ENCODE results near the gene AFF3.

AFF3 gene

DNA sequence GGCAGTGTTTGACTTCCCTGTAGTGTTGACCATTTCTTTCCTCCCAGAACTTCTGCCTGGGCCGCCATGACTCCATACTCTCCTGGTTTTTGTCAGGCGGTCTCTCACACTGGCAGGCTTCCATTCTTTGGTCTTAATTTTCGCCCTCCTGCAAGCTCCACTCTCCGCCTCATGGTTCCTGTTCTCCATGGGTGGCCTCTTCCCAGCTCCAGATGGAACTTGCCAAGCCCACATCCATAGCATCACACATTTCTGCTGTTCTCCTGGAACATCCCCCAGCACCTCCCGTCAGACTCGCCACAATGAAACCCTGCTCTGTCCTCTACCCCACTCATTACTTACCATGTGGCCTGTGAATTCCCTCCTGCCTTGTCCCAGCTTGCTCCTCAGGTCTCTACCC, 896 bp upstream of the AFF3 start:
- Histone ChIP-seq H3K9me3 (ENCODE audit: control insufficient read depth, low read depth, low read length) (no peaks in the 10 kb centered on the region), H3K27ac (ENCODE audit: low read length) (no peak overlapping the region), H3K4me1 (ENCODE audit: control insufficient read depth, low read depth, low read length) (no peaks in the 10 kb centered on the region), H3K4me3 (ENCODE audit: low read length) (no peak overlapping the region), H3K36me3 (ENCODE audit: control insufficient read depth, low read depth, low read length) (no peaks in the 10 kb centered on the region), H3K27me3 (ENCODE audit: control insufficient read depth, insufficient read depth, low read length) (no peaks in the 10 kb centered on the region), H3K9ac (ENCODE audit: low read length) (no peak overlapping the region)

DNA sequence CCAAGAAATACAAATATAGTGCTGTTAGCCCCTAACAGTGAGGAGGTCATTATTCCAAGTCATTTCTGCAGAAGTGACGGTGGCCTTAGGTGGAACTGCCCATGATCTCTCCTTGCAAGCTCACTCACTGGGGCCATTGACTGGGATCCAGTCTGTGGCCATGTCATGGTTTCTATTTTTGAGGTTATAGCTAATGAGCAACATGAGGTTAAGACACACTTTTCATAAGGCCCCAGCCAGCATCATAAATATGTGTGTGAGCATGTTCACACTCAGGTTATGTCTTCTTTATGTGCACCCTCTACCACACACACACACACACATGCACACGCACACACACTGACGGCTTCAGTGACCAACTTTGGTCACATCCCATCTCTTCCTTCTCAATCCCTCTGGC, 484 bp downstream of the AFF3 start:
- H3K27me3 ChIP-seq (ENCODE audit: control insufficient read depth, insufficient read depth, low read length) = no peaks in the 10 kb centered on the region
- no peaks in the 10 kb centered on the region for H3K36me3 ChIP-seq (ENCODE audit: control insufficient read depth, low read depth, low read length)
- no peak overlapping the region for H3K9ac ChIP-seq (ENCODE audit: low read length)
- H3K9me3 ChIP-seq (ENCODE audit: control insufficient read depth, low read depth, low read length) = no peaks in the 10 kb centered on the region
- H3K4me1 ChIP-seq (ENCODE audit: control insufficient read depth, low read depth, low read length) = no peaks in the 10 kb centered on the region
- no peak overlapping the region for H3K27ac ChIP-seq (ENCODE audit: low read length)
- no peak overlapping the region for H3K4me3 ChIP-seq (ENCODE audit: low read length)

DNA sequence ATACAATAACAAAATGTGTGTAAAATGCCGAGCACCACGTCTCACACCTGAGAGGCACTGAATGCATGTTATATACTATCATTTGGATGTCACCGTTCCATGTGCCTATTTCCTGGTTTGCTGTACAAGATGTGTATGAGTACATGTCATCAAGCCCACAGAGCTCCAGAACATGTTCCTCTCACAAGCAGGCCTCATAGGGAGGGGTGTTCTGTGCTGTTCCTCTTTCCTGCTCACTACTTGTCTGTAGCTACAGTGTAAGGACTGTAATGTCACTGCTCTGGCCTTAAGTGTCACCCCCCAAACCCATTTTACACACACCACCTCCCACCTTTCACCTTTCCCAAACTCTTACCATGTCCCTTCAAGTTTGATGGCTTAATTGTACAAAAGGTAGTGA, 1.8 kb downstream of the AFF3 start:
- Histone ChIP-seq H3K27ac (ENCODE audit: low read length) (no peak overlapping the region), H3K4me3 (ENCODE audit: low read length) (no peak overlapping the region), H3K9me3 (ENCODE audit: control insufficient read depth, low read depth, low read length) (no peaks in the 10 kb centered on the region), H3K27me3 (ENCODE audit: control insufficient read depth, insufficient read depth, low read length) (peaks cover 5% of the 10 kb centered on the region), H3K36me3 (ENCODE audit: control insufficient read depth, low read depth, low read length) (no peaks in the 10 kb centered on the region), H3K9ac (ENCODE audit: low read length) (no peak overlapping the region), H3K4me1 (ENCODE audit: control insufficient read depth, low read depth, low read length) (no peaks in the 10 kb centered on the region)

DNA sequence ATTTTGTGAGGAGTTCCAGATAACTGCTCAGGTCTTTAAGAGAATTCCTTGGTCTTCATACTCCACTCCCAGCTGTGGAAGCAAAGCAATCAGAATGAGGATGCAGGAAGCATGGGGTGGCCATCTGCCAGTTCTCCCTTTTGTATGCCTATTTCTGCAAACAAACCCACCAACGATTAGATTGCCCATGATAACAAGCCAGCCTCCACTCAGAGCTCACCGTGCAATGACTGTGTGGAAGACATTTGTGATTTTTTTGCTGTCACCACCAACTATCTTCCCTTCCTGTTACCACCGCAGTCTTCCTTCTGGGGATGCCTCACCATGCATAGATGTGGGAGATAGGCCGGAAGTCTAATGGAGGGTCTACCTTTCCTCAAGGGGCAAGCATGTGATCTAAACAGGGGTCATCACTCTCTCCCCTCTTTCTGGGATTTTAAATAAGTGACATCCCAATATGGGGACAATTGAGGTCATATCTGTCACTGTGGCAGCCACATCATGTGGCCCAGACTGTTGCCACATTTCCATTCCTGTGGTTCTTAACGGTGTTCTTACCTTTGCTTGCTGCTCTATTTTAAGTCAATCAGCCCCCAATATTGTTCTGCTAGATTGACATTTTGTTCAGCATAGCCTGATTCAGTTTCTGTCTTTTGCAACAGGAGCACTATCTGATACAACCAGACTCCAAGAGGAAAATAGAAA, 4.4 kb downstream of the AFF3 start:
- no peak overlapping the region for H3K9ac ChIP-seq (ENCODE audit: low read length)
- no peaks in the 10 kb centered on the region for H3K9me3 ChIP-seq (ENCODE audit: control insufficient read depth, low read depth, low read length)
- H3K36me3 ChIP-seq (ENCODE audit: control insufficient read depth, low read depth, low read length) = no peaks in the 10 kb centered on the region
- no peak overlapping the region for H3K4me3 ChIP-seq (ENCODE audit: low read length)
- H3K4me1 ChIP-seq (ENCODE audit: control insufficient read depth, low read depth, low read length) = no peaks in the 10 kb centered on the region
- H3K27me3 ChIP-seq (ENCODE audit: control insufficient read depth, insufficient read depth, low read length) = peaks cover 6% of the 10 kb centered on the region
- no peak overlapping the region for H3K27ac ChIP-seq (ENCODE audit: low read length)

DNA sequence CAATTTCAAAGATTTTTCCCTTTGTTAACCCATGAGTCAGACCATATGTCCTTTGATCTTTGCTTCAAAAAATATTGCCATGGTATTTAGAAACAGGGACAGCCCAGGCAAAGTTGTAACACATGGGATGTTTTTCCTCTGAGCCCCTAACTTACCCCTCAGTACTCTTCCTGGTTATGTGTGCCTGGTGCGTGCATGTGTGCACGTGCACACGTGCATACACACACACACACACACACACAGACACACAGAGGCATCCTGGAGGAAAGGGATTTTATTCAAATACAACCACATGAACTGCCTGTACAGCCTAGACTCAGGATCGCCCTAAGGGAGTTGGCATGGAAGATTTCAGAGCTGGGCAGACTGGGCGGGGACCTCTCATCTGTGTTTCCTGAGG, 5.1 kb downstream of the AFF3 start:
- peaks cover 6% of the 10 kb centered on the region for H3K27me3 ChIP-seq (ENCODE audit: control insufficient read depth, insufficient read depth, low read length)
- no peak overlapping the region for H3K9ac ChIP-seq (ENCODE audit: low read length)
- H3K4me1 ChIP-seq (ENCODE audit: control insufficient read depth, low read depth, low read length) = no peaks in the 10 kb centered on the region
- H3K36me3 ChIP-seq (ENCODE audit: control insufficient read depth, low read depth, low read length) = no peaks in the 10 kb centered on the region
- no peak overlapping the region for H3K27ac ChIP-seq (ENCODE audit: low read length)
- no peaks in the 10 kb centered on the region for H3K9me3 ChIP-seq (ENCODE audit: control insufficient read depth, low read depth, low read length)
- H3K4me3 ChIP-seq (ENCODE audit: low read length) = no peak overlapping the region

DNA sequence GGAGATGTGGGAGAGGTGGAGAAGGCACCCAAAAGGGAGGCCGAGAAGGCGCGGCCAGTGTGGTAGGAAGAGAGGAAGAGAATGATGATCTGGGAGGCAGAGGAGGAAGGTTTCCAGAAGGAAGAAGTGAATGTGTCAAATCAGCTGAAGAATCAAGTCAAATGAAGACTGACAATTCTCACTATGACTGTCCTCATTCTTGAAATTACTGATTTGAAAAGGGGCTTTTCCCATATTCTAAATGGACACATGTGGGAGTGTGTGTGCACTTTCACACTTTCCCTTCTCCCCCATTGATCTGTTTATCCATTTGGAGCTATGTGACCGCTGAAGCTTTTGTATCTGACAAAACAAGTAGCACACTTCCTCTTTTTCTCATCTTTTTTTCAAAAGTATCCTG, 6.1 kb downstream of the AFF3 start:
- no peaks in the 10 kb centered on the region for H3K36me3 ChIP-seq (ENCODE audit: control insufficient read depth, low read depth, low read length)
- H3K27ac ChIP-seq (ENCODE audit: low read length) = no peak overlapping the region
- H3K27me3 ChIP-seq (ENCODE audit: control insufficient read depth, insufficient read depth, low read length) = peaks cover 6% of the 10 kb centered on the region
- no peak overlapping the region for H3K9ac ChIP-seq (ENCODE audit: low read length)
- no peak overlapping the region for H3K4me3 ChIP-seq (ENCODE audit: low read length)
- H3K9me3 ChIP-seq (ENCODE audit: control insufficient read depth, low read depth, low read length) = no peaks in the 10 kb centered on the region
- no peaks in the 10 kb centered on the region for H3K4me1 ChIP-seq (ENCODE audit: control insufficient read depth, low read depth, low read length)

DNA sequence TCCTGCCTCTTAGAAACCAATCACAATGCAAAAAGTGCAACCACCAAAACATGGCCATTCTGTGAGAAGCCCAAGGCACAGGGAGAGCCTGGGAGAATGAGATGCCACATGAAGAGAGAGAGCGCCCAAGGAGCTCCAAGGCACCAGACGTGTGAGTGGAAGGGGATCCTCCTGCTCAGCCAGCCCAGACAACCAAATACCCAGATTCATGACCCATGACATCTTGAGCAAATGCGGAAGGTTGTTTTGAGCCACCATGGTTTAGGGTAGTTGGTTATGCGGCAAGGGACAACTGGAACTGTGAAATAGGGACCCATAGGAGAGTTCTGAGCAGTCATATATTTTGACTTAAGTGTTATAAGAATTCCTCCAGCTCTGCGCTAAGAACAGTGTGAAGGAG, 7.0 kb downstream of the AFF3 start:
- no peak overlapping the region for H3K27ac ChIP-seq (ENCODE audit: low read length)
- no peaks in the 10 kb centered on the region for H3K36me3 ChIP-seq (ENCODE audit: control insufficient read depth, low read depth, low read length)
- peaks cover 11% of the 10 kb centered on the region for H3K27me3 ChIP-seq (ENCODE audit: control insufficient read depth, insufficient read depth, low read length)
- H3K9ac ChIP-seq (ENCODE audit: low read length) = no peak overlapping the region
- H3K9me3 ChIP-seq (ENCODE audit: control insufficient read depth, low read depth, low read length) = no peaks in the 10 kb centered on the region
- H3K4me1 ChIP-seq (ENCODE audit: control insufficient read depth, low read depth, low read length) = no peaks in the 10 kb centered on the region
- H3K4me3 ChIP-seq (ENCODE audit: low read length) = no peak overlapping the region

DNA sequence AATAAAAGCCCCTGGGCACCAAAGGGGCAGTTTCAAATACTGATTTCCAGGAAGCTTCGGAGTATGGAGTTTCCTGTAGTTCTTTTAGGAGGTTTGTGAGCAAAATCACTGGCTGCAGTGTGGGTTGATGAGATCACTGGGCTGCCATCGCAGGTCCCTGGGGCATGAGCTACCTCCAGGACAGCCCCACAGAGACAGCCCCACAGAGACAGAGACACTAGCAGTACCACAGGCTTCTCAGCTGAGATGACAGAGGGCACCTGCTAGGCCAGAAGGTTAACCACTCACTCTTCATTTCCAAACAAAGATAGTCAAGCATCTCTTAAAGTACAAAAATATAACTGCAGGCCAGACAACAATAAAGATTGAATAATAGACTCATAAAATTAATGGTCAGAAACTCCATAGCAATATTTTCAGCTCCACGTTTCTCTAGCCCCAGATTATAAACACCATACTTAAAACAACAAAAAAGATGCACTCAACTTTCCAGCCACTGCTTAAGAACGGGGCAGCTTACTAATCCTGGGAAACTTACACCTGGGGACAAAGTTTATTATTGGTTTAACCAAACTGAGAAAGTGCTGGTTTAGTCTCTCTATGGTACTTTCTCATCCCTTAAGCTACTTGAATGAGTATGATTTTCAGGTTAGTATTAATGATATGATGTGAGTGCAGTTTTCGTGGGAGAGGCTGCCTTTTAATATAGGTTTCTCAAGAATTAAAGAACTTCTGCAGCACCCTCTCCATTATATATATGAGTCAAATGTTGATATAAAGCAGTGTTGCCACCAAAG, 11.6 kb downstream of the AFF3 start:
- Histone ChIP-seq H3K27me3 (ENCODE audit: control insufficient read depth, insufficient read depth, low read length) (peaks cover 43% of the 10 kb centered on the region), H3K27ac (ENCODE audit: low read length) (no peak overlapping the region), H3K9ac (ENCODE audit: low read length) (no peak overlapping the region), H3K36me3 (ENCODE audit: control insufficient read depth, low read depth, low read length) (no peaks in the 10 kb centered on the region), H3K9me3 (ENCODE audit: control insufficient read depth, low read depth, low read length) (no peaks in the 10 kb centered on the region), H3K4me1 (ENCODE audit: control insufficient read depth, low read depth, low read length) (no peaks in the 10 kb centered on the region), H3K4me3 (ENCODE audit: low read length) (no peak overlapping the region)

DNA sequence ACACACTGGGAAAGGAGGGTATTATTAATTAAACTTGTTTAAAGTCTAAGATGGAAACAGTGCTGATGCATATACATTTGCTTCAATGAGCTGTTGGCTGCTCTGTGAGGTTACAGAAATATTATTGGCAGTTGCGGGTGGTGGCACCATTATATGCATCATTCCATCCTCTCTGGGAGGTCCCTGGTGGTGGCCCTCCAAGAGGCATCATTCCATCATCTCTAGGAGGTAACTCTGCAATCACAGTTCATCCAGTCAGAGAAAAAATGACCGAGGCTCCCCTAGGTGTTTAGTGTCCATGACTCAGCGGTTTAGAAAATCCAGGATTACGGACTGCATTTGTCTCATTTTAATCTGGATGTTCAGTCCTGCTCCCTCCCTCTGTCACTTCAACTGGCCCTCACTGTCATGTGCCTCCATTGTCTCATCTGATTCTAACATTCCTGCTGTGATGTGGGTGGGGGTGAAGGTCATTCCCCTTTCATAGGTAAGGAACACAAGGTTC, 15.4 kb downstream of the AFF3 start:
- no peak overlapping the region for H3K9ac ChIP-seq (ENCODE audit: low read length)
- H3K4me3 ChIP-seq (ENCODE audit: low read length) = no peak overlapping the region
- H3K27me3 ChIP-seq (ENCODE audit: control insufficient read depth, insufficient read depth, low read length) = peaks cover 78% of the 10 kb centered on the region
- no peaks in the 10 kb centered on the region for H3K4me1 ChIP-seq (ENCODE audit: control insufficient read depth, low read depth, low read length)
- H3K36me3 ChIP-seq (ENCODE audit: control insufficient read depth, low read depth, low read length) = no peaks in the 10 kb centered on the region
- no peaks in the 10 kb centered on the region for H3K9me3 ChIP-seq (ENCODE audit: control insufficient read depth, low read depth, low read length)
- no peak overlapping the region for H3K27ac ChIP-seq (ENCODE audit: low read length)

DNA sequence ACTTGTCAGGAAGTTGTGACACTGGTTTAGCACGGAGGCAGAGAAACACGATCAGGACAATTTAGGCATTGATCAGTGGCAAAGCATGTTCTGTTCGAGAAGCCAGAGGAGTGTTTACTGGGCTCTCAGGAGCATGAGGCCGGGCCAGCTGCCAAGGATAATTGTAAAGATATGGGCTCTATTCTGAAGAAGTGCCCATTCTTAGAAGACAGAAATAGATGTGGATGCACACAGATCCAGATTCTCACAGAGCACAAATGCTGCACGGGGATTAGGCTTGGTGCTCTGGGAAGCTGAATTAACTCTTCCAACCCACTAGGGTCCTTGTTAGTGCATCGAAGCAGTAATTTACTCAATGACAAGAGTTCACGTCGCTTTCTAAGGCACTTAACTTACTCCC, 16.2 kb downstream of the AFF3 start:
- H3K4me3 ChIP-seq (ENCODE audit: low read length) = no peak overlapping the region
- no peak overlapping the region for H3K9ac ChIP-seq (ENCODE audit: low read length)
- no peaks in the 10 kb centered on the region for H3K36me3 ChIP-seq (ENCODE audit: control insufficient read depth, low read depth, low read length)
- no peaks in the 10 kb centered on the region for H3K9me3 ChIP-seq (ENCODE audit: control insufficient read depth, low read depth, low read length)
- H3K27ac ChIP-seq (ENCODE audit: low read length) = no peak overlapping the region
- no peaks in the 10 kb centered on the region for H3K4me1 ChIP-seq (ENCODE audit: control insufficient read depth, low read depth, low read length)
- H3K27me3 ChIP-seq (ENCODE audit: control insufficient read depth, insufficient read depth, low read length) = peaks cover 86% of the 10 kb centered on the region

DNA sequence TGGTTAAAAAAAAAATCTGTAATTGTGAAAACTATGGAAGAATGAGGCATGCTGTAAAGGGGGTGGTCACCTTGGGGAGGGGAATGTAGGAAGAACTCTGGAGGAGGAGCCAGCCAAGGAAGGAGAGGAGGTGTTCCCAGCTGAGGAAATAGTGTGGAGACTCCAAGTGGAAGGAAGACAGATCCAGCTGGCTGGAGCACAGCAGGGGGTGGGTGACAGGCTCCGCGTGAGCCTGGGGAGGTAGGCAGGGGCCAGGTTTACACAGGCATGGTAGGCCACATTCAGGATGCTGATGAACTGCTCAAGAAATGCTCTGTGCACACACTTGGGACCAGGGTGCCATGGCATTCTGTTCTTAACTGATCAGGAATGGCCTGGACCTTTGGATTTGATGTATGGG, 16.8 kb downstream of the AFF3 start:
- no peaks in the 10 kb centered on the region for H3K9me3 ChIP-seq (ENCODE audit: control insufficient read depth, low read depth, low read length)
- H3K27ac ChIP-seq (ENCODE audit: low read length) = no peak overlapping the region
- peaks cover 88% of the 10 kb centered on the region for H3K27me3 ChIP-seq (ENCODE audit: control insufficient read depth, insufficient read depth, low read length)
- H3K36me3 ChIP-seq (ENCODE audit: control insufficient read depth, low read depth, low read length) = no peaks in the 10 kb centered on the region
- H3K9ac ChIP-seq (ENCODE audit: low read length) = no peak overlapping the region
- H3K4me1 ChIP-seq (ENCODE audit: control insufficient read depth, low read depth, low read length) = no peaks in the 10 kb centered on the region
- no peak overlapping the region for H3K4me3 ChIP-seq (ENCODE audit: low read length)

DNA sequence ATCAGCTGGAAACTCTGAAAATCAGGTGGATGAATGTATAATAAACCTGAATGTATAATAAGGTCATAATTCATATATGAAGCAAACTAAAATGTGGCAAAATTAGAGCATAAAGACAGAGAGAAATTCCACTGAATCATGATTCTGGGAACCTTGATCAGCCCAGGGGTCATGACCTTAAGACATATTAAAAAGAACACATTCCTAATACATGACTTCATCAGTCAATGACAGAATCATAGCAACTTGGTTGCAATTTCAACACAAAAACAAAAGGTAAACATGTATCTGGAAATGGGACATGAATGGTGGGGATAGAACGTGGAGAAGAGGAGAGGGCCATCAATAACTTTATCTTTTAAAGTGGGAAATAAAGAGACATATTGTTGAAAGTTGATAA, 17.6 kb downstream of the AFF3 start:
- H3K36me3 ChIP-seq (ENCODE audit: control insufficient read depth, low read depth, low read length) = no peaks in the 10 kb centered on the region
- H3K4me3 ChIP-seq (ENCODE audit: low read length) = no peak overlapping the region
- no peaks in the 10 kb centered on the region for H3K9me3 ChIP-seq (ENCODE audit: control insufficient read depth, low read depth, low read length)
- H3K27ac ChIP-seq (ENCODE audit: low read length) = no peak overlapping the region
- H3K9ac ChIP-seq (ENCODE audit: low read length) = no peak overlapping the region
- peaks cover 93% of the 10 kb centered on the region for H3K27me3 ChIP-seq (ENCODE audit: control insufficient read depth, insufficient read depth, low read length)
- no peaks in the 10 kb centered on the region for H3K4me1 ChIP-seq (ENCODE audit: control insufficient read depth, low read depth, low read length)

Measured in iPS-18a (cell line).